Astrocyte of the spinal cord (primary cell): Measurements from ENCODE around the gene TRDMT1.
"Not testable (repeated sequence)": the region's sequence is repeated elsewhere in the genome, so short reads cannot be mapped to it uniquely, and the experiment has no call there.

Experiments used
- DNase-seq: peaks from one replicate; pipeline ENCODE4 v3.0.0; 2011; ENCODE audit warnings: low read depth, low spot score
- H3K4me3 ChIP-seq: 2 replicates; pipeline ENCODE4 v1.5.1; 2011; ENCODE audit warnings: low read depth, mild to moderate bottlenecking, low read length, moderate library complexity
- in situ Hi-C: cut with HindIII; loops from 2 replicates; pipeline ENCODE4 v1.10.0; 2017; ENCODE audit warnings: low sequenced_read_pairs
- TF ChIP-seq, protein P1 (sequence below): IDR thresholded peaks from 2 replicates; pipeline ENCODE4 v1.5.1; 2012; ENCODE audit warnings: low read depth, mild to moderate bottlenecking, low read length, inconsistent platforms

The TRDMT1 gene

DNA sequence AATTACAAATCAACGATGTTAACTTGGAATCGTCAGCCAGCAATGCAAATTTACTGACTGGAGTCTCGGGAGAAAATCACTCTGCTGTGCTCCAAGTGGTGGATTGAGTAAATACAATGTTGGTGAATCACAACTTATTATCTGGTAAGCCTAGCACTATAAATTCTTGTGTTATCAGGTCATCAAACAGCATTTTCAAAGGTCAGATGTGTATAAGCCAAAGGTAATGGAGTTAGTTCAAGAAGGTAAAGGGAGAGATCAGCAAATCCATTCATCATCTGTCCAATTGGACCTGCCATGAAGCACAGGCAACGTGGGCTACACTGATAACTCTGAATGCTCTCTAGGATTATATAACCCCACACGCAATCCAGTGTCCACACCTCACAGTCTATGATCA lies 85.8 kb downstream of the TRDMT1 start:
- TF ChIP-seq, protein P1, sequence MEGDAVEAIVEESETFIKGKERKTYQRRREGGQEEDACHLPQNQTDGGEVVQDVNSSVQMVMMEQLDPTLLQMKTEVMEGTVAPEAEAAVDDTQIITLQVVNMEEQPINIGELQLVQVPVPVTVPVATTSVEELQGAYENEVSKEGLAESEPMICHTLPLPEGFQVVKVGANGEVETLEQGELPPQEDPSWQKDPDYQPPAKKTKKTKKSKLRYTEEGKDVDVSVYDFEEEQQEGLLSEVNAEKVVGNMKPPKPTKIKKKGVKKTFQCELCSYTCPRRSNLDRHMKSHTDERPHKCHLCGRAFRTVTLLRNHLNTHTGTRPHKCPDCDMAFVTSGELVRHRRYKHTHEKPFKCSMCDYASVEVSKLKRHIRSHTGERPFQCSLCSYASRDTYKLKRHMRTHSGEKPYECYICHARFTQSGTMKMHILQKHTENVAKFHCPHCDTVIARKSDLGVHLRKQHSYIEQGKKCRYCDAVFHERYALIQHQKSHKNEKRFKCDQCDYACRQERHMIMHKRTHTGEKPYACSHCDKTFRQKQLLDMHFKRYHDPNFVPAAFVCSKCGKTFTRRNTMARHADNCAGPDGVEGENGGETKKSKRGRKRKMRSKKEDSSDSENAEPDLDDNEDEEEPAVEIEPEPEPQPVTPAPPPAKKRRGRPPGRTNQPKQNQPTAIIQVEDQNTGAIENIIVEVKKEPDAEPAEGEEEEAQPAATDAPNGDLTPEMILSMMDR, result peak; percentile 13
- no peak overlapping the region for H3K4me3 ChIP-seq
- in situ Hi-C loops, result no loop called here
- DNase-seq, result no peak

DNA sequence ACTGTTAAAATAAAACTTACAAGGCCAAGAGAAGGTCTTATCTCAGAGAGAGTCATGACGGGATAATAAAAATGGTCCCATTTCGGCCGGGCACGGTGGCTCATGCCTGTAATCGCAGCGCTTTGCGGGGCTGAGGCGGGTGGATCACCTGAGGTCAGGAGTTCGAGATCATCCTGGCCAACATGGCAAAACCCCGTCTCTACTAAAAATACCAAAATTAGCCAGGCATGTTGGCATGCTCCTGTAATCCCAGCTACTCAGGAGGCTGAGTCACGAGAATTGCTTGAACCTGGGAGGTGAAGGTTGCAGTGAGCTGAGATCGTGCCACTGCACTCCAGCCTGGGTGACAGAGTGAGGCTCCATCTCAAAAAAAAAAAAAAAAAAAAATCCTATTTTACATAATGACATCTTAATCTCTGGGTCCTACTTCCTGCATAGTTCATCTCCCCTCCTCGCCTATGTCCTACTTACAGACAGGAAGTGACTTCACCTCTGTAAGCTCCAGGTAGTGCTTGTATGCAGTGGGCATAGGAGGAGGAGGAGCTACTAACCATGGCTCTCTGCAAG lies 86.5 kb downstream of the TRDMT1 start:
- DNase-seq, H3K4me3 ChIP-seq, in situ Hi-C loops: not testable (repeated sequence)

DNA sequence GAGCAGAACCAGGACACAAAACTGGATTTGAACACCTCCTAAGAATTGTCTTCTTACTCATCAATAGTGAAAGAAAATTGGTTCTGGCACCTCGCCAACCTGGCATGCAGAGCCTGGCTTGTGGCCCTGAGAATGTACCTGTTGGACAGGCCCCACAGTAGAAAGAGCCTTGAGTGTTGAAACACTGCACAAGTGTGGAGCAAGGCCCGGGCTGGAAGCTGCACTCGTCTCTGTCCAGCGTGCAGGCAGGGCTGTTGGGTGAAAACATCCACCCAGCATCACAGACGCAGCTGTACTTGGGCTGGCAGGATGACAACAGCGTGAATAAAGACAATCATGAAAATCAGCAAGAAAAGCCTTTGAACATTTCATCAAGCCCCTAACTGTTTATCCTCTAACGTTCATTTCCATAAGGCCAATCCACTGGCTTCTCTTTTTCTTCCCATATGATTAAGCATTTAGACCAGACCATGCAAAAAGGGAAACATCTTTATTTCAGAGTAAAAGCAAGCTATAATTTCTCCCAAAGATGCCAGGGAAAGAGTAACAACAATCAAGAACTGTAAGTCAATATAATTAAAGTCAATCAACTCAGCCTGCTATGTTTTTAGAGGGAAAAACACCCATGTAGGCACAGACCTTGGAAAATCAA lies 87.5 kb downstream of the TRDMT1 start:
- DNase-seq, result peak; percentile 29
- in situ Hi-C loops, result no loop called here
- no peak overlapping the region for H3K4me3 ChIP-seq
- TF ChIP-seq, protein P1, result no peak

DNA sequence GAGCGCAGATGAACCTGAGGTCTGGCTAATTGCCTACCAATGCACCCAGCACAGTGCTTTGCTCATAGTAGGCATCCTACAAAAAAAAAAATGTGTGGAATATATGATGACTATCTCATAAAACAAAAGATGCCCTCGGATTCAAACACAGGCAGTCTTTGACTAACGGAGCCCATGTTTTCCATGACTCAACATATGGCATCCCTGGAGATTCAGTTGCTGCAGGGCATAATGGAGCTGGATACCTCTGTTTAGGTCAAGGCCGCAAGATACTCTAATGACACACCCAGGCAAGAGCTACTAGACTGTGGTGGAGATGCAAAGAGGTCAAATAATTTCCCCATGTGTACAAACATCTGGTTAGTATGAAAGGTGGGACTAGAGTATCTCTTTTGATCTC lies 88.1 kb downstream of the TRDMT1 start:
- TF ChIP-seq, protein P1, result no peak
- in situ Hi-C loops, result no loop called here
- no peak for DNase-seq
- no peak overlapping the region for H3K4me3 ChIP-seq

DNA sequence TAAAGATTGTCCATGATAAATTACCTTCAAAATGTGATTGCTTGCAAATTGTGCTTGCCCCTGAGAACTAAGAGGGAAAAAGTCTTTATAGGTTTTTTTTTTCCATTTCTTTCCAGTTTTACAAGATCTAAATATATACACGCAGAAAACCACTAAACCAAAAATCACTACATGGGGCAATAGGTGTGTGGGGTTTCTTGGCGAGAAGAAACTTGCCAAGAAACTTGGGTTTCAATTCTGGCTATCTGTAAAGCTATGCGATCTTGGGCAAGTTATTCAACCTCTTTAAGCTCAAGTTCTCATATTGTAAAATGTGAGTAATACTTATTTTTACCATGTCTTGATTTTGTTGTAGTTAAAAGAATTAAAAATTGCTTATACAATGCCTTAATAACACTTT lies 88.9 kb downstream of the TRDMT1 start:
- in situ Hi-C loops, result no loop called here
- H3K4me3 ChIP-seq, result no peak overlapping the region
- DNase-seq, result no peak
- TF ChIP-seq, protein P1, result no peak

DNA sequence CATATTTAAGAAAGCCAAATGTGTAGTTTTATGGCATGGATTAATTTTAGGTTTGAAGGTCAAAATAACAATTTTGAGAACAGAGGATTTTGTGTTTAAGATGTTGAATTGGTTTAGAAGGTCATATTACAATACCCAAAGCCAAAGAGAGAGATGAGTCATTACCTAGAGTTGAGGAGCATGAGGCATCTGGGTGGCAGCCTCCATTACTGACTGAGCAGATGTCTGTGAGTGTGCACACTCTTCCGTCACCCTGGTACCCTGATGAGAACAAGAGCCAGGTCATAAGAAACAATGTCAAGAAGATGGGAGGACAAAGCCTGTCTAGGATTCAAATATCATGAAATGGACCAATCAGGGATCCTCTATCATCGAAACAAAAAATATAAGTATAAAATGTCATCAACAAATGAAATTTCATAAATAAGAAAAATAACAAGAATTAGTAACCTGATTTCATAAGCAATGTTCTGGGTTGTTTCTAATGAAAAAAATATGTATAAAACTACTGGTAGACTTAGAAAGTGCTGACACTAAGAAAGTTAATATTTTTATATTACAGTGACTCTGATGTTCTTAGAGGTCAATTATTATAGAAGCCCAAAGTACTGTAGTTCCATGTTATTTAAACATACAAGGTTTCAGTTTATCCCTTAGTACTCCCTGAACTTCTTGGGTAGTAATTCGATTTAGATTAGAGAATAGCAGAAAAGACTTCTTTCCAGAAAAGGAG lies 91.8 kb downstream of the TRDMT1 start:
- in situ Hi-C loops, result no loop called here
- H3K4me3 ChIP-seq, result no peak overlapping the region
- TF ChIP-seq, protein P1, result no peak
- DNase-seq, result peak; percentile 82

DNA sequence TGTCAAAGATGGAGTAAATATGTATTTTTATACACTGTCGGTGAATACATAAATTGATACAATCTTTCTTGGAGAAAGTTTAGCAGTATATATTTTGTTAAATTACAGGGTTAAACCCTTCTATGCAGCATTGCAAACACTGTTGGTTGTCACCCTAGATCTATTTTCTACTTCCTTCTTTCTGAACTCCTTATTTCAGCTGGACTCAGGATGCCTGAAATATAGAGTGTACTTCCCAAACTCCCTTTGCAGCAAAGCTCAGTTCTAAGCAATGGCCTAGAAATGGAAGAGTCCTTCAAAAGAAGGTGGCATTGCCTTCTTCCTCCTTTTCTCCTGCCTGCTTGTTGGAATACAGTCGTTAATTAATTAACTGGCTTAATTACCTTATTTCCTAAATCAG lies 92.4 kb downstream of the TRDMT1 start:
- no peak for DNase-seq
- no peak overlapping the region for H3K4me3 ChIP-seq
- TF ChIP-seq, protein P1, result no peak
- in situ Hi-C loops, result no loop called here
